NCI-H2171 (cell line): ENCODE results near the gene CACNG1.

ENCODE experiments used
- DNase-seq: peaks from one replicate; lab custom pipeline; 2025; lab: John Stamatoyannopoulos, UW

CACNG1 gene

GRCh38 chr17:67044016-67044772 is at the start of gene CACNG1:
CACNG1 (plus strand) TSS chr17:67044554; CDS start chr17:67044661, 107 bp downstream.
- DNase-seq: no peak

DNA sequence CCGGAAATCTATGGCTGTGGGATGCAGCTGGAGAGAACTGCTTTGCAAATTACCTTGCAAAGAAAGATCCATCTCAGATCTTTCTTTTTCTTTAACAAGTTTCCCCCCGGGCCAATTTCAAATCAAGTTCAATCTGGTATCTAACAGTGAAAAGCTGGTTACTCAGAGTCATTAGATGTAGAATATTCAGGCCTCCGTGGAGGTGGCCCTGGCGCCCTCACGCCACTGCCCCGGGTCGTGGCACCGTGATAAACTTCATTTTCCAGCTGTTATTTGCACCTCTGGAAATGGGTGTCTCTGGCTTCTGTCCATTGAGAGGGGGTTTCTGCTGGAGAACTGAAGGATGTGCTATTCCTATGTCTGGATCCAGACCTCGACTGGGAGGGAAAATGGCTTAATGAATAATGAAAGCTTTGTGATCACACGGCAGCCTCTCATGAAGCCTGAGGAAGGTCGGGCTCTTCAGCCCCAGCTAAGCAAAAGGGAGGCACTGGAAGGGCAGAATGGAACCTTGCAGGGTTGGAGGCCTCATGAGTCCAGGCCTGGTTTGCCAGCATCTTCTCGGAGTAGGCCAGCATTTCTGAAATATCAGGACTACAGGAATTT is 49.3 kb upstream of the CACNG1 start:
- no peak for DNase-seq

- DNase-seq: no peak
These were observed 48.4 kb upstream of the CACNG1 start for GRCh38 chr17:66995944-66996343.

GRCh38 chr17:66996926-66997325 is 47.4 kb upstream of the CACNG1 start:
- DNase-seq: no peak

GRCh38 chr17:67003231-67003630 is 41.1 kb upstream of the CACNG1 start:
- DNase-seq: no peak

GRCh38 chr17:67004181-67004580 is 40.2 kb upstream of the CACNG1 start:
- no peak for DNase-seq

DNA sequence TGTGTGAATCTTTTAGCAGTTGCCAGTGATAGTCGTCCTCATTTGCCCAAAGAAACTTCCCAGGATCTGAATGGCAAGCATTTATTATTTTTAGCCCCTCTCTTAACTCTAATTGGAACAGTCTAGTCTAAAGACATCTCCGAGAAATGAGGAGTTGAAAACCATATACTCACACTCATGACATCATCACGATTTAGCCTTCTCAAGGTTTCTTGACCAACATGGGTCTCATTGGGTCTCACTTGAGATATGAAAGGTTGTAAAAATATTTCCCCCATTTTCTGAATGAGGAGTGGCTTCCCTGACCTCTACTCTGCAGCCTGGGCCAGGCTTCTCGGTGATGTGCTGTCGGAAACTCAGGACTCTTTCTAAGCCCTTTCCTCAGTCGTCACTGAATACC is 37.1 kb upstream of the CACNG1 start:
- no peak for DNase-seq

GRCh38 chr17:67008101-67008500 is 36.3 kb upstream of the CACNG1 start:
- DNase-seq: no peak

- peak; percentile 16 for DNase-seq
These were observed 32.7 kb upstream of the CACNG1 start for GRCh38 chr17:67011527-67012175.

DNA sequence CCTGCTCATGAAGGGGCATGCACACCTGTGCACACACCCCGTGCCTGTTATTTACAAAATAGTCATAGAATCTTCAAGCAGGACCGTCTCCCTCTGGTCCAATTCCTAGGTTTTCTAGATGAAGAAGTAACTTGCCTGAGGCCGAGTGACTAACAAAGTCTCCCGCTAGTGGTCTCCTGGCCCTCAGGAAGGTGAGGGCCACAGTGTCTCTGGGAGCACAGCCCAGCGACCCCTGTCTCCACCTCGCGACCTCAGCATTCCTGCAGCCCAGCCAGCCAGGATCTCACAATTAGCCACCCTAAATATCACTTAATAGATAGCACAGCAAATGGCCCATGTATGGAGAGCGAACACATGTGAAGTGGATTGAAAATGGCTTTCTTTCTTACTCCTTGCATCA is 30.5 kb upstream of the CACNG1 start:
- no peak for DNase-seq

DNA sequence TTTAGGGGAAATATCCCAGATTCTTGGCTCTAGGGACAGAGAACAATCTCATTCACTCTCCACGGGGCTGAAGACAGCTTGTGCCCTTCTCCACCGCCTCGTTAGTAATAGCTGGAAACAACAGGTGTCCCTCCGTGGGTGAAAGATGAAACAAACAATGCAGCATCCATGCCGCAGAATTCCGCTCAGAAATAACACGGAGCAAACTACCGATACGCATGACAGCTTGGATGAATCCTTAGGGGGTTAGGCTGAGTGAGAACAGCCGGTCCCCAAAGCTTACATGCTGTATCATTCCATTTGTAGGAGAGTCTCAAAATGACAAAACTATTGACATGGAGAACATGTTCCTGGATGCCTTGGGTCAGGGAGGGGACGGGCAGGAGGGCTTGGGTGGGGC is 29.4 kb upstream of the CACNG1 start:
- peak; percentile 62 for DNase-seq

DNA sequence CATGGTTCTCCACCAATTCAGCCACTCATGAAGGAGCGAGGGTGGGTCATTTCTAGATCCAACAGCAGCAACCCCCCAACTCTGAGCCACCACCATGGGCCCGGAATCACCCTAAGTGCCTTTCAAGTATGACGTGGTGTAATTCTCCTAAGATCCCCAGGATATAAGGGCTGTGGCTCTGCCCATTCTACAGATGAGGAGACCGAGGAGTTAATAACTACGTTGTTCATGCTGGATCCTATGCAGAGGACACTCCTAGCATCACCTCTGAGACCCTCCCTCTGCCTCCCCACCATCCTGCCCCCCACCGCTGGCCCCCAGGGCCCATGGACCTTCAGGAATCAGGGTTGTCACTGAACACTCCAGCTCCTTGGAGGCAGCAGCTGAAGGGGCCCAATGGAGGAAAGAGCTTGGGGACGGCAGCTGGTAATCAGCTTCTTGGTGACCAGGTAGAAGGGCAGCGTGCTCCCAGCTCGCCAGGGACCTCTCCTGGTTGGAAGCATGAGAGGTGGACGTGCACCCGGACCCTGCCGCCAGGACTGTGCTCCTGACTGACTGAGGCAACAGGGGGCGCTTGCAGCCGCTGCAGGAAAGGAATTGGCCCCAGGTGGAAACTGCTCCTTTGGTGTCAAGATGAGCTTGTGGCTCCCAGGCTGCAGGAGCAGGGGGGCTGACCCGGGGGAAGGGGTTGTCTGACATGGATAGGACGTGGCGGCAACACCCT is 28.2 kb upstream of the CACNG1 start:
- DNase-seq: no peak

- no peak for DNase-seq
These were observed 26.4 kb upstream of the CACNG1 start for GRCh38 chr17:67017910-67018309.

DNA sequence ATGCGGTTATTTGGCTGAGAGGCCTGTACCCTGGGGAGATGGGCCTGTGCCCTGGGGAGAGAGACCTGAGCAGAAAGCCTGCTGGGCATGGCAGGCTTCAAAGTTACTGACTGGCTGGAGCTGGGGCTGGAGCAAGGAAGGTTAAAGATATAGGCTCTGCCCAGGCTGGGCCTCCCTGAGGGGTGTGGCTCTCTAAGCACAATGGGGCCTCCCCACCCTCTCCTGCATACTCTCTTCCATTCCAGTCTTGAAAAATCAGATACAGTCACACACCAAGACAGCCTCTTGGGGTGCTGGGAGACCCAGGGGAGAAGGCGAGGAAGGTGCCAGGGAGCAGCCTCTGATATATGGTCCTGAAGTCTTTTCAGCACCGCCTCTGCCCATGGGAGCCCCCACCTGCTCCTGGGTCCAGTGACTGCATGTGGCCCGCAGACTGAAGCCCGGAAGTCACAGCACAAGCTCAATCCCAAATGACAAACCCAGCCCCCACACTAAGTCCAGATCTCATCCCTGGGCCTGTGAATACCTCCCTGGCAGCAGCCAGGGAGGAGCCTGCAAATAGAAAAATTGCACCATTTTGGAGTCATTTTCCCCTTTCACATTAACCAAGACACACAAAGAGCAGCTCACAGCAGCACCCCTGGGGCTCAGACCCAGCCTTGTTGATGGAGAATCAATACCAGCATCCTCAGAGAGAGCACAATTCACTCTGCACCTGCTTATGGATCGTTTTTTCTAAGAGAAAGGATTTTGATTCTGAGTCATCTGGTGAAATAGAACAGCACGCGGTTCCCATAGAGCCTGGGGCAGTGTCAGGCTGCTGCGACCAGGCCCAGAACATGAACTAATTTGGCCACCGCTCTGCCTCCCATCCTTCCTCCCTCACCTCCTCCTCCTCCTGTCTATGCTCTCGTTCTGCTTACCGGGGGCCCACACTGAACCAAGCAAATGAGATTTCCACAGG is 25.6 kb upstream of the CACNG1 start:
- no peak for DNase-seq

- DNase-seq: no peak
These were observed 24.5 kb upstream of the CACNG1 start for GRCh38 chr17:67019809-67020208.

DNA sequence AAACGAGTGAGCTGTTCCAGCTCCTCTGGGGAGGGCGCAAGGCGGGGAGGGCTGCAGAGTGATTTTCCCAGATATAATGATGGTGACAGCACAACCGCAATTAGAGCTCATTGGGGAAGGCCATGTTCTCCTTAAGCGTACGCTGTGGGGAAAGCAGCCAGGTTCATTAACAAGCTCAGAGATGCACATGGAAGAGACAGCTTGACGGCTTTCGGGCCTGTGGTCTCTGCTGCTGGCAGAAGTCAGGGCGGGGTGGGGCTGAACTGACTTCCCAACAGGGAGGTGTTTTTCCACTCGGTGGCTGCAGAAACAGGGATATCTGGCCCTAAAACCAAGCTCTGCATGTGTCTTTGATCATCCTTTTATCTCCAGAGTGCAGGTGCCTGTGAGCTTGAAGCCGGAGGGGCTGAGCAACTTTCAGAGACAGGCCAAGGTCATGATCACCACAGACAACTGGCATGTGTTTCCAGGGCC is 24.0 kb upstream of the CACNG1 start:
- no peak for DNase-seq

GRCh38 chr17:67021196-67021595 is 23.2 kb upstream of the CACNG1 start:
- DNase-seq: no peak

- no peak for DNase-seq
These were observed 22.5 kb upstream of the CACNG1 start for GRCh38 chr17:67021743-67022450.

GRCh38 chr17:67022451-67022810 is 21.9 kb upstream of the CACNG1 start:
- no peak for DNase-seq

- no peak for DNase-seq
These were observed 19.6 kb upstream of the CACNG1 start for GRCh38 chr17:67024736-67025135.
